COLO829 (cell line): ENCODE data around the gene PLCB4.
A peak's percentile ranks its signal among the peaks of the same experiment; 100 is the strongest.
"Not testable (repeated sequence)": the region's sequence is repeated elsewhere in the genome, so short reads cannot be mapped to it uniquely, and the experiment has no call there.

Experiments used
- DNase-seq: peaks from one replicate; pipeline ENCODE4 v3.0.0; 2012; ENCODE audit warnings: low spot score

Gene PLCB4

DNA sequence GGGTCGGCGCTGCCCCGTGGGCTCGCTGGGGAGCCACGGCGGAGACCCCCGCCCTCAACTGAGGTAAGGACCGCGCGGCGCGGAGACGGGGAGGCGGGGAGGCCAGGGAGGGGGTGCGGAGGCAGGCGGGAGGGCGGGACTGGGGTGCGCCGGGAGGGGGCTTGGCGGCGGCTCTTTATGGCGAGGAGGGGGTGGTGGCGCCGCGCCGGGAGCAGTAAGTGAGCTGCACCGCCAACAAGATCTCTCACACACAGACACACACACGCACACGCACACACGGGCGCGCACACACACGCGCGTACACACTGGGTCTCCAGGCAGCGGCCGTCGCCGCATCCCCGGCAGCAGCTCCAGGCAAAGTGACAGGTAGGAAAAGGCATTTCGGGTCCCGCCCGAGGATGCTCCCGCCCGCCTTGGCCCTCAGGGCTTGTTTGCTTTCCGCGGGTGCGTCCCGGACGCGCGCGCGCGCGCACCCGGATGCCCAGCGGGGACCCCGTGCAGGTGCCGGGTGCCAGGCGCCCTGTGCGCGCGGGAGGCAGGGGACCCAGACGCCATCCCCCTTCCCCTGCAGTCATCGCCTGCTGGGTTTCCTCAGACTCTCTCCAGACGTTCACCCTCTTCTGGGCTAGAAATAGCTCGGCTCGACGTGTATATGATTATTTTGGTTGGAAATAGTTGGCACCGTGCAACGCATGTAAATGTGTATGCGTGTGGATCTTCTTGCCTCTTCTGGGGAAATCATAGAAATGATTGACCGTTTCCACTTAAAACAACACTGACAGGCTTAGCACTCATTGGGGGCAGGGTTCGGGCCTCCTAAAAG is at the start of gene PLCB4:
TSS of gene PLCB4 (plus strand) at position 247 of the 823 bp plus-strand sequence. CDS start 238,728 bp downstream, outside the sequence.
- no peak for DNase-seq

DNA sequence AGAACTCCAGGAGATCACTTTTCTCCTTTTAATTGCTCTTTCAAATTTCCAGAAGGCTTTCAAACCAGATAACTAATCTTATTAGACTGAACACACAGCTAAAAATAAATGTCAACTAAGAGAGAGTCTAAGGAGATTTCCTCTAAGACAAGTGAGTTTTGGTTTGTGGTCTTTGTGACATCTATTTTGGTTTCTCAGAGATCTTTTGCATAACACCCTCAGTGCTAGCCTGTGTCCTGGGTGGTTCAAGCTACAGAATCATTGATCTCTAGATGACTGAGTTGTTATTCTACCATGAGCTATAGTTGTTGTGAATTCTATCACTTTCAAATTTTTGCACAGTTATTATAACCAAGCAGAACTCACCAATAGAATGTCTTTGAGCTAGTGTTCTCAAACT is 49.1 kb upstream of the PLCB4 start:
- DNase-seq: no peak

DNA sequence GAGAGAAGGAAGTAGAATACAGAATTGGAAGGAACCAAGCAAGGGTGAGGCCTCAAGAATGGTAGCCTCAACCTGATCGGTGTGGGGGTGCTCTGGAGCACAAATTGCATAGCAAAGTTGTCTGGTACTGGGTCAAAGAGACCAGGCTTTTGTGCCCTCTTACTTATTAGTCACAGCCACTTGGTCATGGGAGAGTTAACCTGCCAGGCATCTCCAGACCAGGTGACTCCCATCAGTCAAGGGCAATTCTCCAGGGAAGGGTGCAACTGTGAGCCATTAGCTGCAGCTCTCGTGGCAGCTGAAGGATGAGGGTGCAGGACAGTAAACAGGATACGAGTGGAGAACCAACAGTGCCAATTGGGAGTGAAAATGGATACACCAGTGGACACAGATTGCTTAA is 47.7 kb upstream of the PLCB4 start:
- no peak for DNase-seq

DNA sequence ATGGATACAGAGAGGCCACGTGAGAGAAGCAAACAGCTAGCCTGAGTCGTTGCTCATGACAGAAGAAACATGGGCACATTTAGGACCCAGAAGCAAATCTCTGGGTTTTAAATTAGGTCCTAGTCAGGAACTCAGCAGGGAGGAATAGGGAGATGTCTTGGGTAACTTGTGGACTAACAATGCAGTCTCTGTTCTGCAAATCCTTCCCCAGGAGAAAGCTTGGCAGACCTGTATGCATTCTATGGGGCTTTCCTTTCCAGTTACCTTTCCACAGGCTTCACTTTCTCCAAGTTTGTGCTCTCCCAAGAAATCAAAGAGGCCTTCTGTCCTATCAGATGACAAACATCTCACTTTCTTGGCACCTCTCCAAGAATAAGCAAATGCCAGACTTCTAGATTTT is 47.2 kb upstream of the PLCB4 start:
- peak; percentile 90 for DNase-seq

DNA sequence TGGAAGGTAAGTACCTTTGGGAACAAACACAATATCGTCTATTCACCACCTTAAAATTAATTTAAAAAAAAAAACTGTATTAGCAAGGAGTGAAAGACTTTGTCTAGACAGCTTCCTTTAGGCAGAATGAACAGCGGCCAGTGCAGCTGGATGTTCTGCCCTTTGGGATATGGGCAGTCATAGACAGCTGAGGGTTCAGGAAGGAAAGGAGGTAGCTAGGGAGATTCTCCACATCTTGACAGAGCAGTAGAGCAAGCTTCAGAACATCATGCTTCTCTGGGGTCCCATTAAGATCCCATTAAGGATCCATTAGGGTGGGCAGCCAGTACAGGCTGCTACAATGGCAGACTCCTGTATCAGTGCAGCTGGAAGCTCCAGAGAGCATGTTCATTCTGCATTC is 46.5 kb upstream of the PLCB4 start:
- no peak for DNase-seq

DNA sequence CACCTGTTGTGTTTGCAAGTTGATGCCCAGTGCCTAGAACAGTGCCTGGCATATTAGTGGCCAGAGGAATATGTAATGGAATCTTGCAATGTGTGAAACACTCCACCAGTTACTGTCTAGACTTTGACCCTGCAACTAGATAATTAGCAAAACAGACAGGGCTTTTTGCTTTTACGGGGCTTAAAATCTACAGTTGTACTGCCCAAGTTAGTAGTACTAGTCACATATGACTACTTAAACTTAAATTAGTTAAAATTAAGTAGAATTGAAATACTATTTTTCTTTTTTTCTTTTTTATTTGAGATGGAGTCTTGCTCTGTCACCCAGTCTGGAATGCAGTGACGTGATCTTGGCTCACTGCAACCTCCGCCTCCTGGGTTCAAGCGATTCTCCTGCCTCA is 44.3 kb upstream of the PLCB4 start:
- no peak for DNase-seq

DNA sequence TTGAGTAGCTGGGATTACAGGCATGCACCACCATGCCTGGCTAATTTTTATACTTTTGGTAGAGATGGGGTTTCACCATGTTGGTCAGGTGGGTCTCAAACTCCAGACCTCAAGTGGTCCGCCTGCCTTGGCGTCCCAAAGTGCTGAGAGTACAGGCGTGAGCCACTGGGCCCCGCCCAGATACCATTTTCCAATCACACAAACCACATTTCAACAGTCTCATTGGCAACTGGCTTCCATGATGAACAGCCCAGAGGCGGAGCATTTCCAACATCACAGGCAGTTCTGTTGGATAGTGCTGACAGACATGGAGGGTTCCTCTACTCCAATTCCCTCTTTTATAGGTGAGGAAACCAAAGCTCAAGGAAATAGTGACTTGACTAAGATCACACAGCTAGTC is 43.9 kb upstream of the PLCB4 start:
- DNase-seq: no peak

DNA sequence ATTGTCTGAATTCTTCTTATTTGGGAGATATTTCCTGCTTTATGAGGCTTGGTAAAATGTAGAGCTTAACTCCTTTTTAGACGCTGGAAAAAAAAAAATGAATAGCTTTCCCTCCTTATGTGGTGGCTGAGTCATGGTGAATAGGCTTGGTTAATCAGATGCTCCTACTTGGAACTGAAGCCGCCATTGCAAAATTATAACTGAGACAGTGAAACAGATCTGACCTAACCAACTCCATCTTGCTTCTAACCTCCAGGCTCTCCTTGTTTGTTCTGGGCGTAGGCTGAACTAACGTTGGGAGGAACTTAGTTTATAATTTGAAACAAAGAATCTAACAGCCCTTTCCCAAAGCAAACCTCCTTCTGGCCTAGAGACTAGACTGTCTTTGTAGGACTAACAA is 43.2 kb upstream of the PLCB4 start:
- peak; percentile 29 for DNase-seq

DNA sequence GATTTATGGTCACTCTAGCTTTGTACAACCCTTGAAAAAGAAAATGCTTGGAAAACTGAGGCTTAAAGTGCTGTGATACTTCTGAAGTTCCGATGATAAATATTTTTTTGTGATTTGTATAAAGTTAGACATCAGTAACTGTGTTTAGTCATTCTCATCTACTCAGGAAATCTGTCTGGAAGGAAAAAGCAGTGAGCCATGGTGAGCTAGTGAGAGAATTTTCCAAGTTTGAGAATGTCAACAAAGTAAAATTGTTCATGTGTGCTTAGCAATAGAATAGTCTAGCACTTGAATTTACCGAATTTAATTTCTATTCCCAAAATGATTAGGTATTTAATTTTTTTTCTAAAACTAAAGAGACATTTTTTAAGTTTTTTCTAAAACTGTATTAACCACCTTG is 41.3 kb upstream of the PLCB4 start:
- DNase-seq: no peak

DNA sequence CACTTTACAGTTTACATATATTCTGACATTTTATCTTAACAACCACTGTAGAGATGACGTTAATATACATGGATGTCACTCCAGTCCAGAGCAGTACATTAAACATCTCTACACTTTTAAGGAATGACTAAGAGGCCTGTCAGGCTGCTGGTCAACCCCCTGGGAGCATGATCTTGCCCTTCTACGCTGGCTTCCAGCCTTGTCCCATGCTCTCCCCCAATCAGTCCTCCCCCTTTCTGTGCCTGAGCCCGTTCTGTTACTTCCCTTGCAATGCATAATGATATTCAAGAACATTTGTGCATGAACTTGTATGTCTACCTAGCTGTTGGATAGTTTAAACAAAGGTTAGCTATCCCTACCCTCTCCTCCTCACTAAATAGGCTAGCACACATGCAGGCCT is 40.5 kb upstream of the PLCB4 start:
- DNase-seq: no peak

DNA sequence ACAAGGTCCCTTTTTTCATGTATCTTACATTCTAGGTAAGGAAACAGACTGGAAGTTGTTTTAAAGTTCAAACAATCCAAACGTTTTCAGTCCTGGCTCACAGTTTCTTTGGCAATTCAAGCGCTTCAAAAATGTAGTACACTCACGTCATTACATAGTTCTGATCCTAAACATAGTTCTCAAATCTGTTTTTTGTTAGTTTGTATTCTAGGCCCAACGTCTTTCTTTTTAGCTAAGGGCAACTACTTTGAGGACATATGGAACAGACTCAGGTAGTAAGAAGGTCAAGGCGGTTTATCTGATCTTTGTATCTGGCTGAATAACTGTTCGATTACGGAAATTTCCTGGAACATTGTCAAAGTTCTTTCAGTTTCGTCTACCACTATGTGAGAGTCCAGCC is 36.9 kb upstream of the PLCB4 start:
- no peak for DNase-seq

DNA sequence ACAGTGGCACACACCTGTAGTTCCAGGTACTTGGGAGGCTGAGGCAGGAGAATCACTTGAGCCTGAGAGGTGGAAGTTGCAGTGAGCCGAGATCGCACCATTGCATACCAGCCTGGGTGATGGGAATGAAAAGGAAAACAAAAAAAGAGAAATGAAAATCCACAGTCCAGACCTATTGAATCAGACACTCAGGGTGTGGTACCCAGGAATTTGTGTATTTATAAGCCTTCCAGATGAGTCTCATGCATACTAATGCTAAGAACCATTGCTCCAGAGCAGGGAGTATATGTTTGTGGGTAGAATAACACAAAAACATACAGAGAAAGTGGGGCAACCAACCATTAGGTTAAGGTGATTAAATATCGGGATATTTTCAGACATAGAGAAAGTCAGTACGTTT is 36.1 kb upstream of the PLCB4 start:
- DNase-seq: no peak

DNA sequence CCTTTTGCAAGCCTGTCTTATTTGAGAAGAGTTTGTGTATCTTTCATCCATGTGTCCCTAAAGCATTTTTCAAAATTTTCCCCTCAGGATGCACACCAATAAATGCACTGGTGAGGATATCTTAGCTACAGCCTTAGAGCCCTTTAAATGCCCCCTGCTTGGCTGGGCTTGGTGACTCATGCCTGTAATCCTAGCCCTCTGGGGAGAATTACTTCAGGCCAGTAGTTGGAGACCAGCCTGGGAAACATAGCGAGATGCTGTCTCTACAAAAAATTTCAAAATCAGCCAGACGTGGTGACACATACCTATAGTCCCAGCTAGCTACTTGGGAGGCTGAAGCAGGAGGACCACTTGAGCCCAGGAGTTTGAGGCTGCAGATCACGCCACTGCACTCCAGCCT is 33.8 kb upstream of the PLCB4 start:
- DNase-seq: no peak

DNA sequence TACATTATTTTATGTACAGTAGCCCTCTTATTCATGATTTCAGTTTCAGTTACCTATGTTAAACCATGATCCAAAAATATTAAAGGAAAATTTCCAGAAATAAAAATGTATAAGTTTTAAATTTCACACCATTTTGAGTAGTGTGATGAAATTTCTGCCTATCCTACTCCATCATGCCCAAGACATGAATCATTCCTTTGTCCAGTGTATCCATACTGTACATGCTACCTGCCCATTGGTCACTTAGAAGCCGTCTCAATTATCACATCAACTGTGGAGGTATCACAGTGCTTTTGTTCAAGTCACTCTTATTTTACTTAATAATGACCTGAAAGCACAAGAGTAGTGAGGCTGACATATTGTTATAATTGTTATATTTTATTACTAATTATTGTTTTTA is 32.3 kb upstream of the PLCB4 start:
- no peak for DNase-seq

DNA sequence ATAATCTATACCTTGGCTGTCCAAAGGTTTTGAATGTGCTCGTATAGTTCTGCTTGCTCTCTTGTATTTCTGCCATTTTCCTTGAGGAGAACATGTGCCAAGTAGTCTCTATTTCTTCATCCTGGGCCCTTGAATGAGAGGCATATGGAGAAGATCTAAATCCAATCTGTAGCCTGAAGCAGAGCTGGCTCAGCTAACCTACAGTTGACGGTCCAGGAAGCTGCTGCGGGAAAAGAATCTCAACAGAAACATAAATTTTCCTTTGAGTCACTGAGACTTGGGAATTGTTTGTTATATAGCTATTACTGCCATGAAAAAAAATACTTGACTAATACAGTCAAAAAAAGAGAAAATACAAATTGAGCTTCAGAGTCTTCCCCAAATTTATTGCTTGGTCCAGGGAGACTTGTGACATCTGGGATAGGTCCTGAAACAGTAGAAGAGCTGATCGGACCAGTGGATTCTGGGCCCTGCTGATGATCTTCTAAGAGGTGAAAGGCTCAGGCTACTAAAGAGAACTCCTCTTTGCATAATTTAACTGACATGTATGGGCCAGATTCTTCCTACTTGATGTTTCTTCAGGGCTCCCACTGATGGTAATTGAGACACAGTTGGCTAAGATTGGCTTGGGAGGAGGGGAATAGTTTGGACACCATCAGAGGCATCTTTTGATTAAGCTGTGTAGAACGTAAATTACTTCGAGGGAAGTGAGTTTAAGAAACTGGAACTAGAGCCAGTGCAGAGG is 29.9 kb upstream of the PLCB4 start:
- no peak for DNase-seq

DNA sequence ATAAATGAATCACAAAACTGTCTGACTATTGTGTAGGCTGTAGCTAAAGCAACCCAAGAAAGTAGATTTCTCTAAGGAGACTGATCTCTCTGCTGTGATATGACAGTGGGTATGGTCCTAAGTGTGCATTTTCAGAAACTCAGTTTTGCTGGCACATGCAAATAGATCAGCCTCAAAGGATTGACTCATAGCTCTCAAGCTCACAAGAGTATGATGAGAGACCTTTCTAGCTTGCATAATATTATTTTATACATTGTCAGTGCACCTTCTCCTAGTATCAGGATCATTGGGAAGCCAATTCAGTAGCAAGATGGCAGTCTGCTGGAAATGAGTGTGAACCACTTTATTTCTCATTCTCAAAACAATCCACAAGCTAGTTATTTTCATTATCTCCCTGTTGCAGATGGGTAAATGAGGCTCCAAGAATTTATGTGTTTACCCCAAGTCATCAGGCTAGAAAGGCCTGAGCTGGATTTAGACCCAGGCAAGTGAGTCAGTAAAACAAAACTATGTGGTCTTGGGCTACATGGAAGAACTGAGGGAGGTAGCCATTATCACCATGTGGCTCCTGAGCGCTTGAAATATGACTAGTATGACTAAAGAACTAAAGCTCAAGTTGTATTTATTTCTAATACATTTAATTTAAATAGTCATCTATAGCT is 27.9 kb upstream of the PLCB4 start:
- no peak for DNase-seq

DNA sequence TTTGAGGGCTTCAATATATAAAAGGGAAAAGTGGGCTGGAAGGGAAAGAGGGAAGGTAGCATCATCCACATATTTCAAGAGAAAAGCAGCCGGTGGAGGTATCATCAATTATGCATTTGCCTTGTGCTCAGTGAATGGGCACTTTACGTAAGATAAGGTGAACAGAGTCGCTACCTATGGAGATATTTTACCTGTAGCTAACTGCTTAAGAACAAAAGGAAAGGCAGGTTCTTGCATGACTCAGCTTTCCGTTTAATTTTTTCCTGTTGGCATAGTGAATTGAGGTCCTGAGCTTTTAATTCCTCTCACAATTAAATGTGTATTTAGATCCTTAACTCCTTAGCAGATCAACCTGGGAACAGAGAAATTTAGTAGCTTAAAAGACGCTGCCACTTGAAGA is 25.5 kb upstream of the PLCB4 start:
- DNase-seq: no peak

DNA sequence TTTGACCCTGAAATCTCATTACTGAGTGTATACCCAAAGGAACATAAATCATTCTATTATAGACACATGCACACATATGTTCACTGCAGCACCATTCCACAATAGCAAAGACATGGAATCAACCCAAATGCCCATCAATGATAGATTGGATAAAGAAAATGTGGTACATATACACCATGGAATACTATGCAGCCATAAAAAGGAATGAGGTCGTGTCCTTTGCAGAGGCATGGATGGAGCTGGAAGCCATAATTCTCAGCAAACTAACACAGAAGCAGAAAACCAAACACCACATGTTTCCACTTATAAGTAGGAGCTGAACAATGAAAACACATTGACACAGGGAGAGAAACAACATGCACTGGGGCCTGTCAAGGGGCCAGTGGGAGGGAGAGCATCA is 21.0 kb upstream of the PLCB4 start:
- DNase-seq: not testable (repeated sequence)

DNA sequence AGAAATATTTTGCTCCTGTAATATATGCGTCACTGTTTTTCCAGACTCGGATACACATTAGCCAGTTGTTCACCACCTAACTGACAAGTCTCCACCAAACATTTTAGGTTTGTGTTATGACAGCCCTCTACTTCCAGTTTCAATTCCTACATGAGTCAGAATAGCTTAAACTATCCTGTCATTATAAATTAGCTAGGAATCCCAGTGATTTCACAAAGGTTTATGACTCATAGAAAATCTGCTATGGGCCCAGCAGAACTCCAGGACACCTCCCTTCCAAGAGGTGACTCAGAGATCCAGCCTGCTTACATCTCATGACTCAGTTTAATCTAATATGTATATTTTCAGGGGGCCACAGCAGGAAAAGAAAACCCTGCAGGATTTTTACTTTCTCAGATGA is 17.4 kb upstream of the PLCB4 start:
- DNase-seq: peak; percentile 81

DNA sequence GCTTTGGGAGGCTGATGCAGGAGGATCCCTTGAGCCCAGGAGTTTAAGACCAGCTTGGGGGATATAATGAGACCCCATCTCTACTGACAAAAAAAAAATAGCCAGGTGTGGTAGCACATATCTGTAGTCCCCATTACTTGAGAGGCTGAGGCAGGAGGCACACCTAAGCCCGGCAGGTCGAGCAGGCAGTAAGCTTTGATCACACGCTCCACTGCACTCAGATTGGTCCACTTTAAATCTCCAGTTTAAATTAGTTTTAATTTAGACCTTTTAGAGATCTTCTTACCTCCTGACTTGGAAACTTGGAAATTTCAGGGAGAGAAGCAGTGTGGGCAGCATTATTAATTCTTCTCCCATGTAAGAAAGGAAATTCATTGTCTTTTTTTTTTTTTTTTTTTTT is 16.8 kb upstream of the PLCB4 start:
- no peak for DNase-seq

DNA sequence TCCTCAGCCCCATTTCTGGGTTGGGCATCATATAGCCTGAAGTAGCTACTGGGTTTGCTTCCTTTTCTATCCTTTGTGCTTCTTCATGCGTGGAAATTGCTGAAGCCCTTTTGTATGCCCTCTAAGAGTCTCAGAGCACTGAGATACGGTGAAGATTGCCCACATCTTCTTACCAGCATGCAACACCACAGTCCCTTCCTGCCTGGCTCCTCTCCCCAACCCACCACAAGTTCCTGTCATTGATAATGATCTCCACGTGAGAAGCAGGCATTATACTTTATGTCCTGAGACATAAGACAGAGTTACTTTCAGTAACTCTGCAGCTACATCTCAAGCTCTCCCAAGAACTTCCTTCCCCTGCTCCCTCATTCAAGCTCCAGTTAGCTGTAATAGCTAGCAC is 15.8 kb upstream of the PLCB4 start:
- DNase-seq: no peak

DNA sequence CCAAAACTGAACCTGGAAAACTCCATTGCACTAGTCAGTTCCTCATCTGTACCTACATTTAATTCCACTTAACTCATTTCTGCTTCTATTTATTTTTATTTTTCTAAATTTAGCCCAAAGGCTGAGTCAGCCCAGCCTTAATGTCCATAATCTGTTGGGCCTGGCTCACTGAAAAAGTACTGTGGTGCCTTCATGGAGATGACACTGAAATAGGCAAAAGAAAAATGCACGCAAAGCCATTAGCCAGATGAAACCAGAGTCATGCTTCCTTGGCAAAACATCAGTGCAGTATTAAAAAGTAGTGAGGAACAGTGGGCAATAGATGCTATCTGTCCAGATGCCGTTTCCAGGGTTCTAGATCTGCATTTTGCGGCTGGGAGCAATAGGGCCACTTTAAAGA is 14.7 kb upstream of the PLCB4 start:
- DNase-seq: no peak

DNA sequence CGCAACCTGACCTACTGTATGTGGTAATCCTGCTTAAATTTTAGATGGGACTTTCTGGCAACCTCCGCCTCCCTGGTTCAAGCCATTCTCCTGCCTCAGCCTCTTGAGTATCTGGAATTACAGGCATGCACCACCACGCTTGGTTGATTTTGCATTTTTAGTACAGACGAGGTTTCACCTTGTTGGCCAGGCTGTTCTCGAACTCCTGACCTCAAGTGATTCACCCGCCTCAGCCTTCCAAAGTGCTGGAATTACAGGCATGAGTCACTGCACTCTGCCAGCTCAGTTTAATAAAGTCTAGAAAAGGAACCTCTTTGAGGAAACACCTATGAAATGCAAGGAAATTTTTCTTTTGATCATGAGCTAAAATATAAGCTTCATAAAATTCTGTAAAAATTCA is 9.0 kb upstream of the PLCB4 start:
- no peak for DNase-seq
